Left hindlimb (tissue), 1 donor: Measurements from ENCODE around the gene ARFGAP1.
A peak's percentile ranks its signal among the peaks of the same experiment; 100 is the strongest.
"Not testable (repeated sequence)": the region's sequence is repeated elsewhere in the genome, so short reads cannot be mapped to it uniquely, and the experiment has no call there.

Source experiments
- DNase-seq: peaks from one replicate; pipeline ENCODE4 v3.0.0-alpha.2; 2018

ARFGAP1 gene

GRCh38 chr20:63241272-63241671, 31.3 kb upstream of the ARFGAP1 start:
- no peak for DNase-seq

- DNase-seq, result no peak
Measured at GRCh38 chr20:63242736-63243135, 29.9 kb upstream of the ARFGAP1 start.

- no peak for DNase-seq
Measured at GRCh38 chr20:63243604-63244247, 28.9 kb upstream of the ARFGAP1 start.

GRCh38 chr20:63244468-63244867, 28.1 kb upstream of the ARFGAP1 start:
- DNase-seq, result no peak

GRCh38 chr20:63246490-63247288, 25.9 kb upstream of the ARFGAP1 start:
- DNase-seq, result no peak

- no peak for DNase-seq
Measured at GRCh38 chr20:63247671-63248228, 24.9 kb upstream of the ARFGAP1 start.

- DNase-seq, result no peak
Measured at GRCh38 chr20:63248835-63249591, 23.6 kb upstream of the ARFGAP1 start.

GRCh38 chr20:63249891-63250290, 22.7 kb upstream of the ARFGAP1 start:
- DNase-seq, result no peak

- DNase-seq, result not testable (repeated sequence)
Measured at GRCh38 chr20:63251350-63251749, 21.3 kb upstream of the ARFGAP1 start.

GRCh38 chr20:63252284-63252711, 20.3 kb upstream of the ARFGAP1 start:
- no peak for DNase-seq

GRCh38 chr20:63253065-63253437, 19.6 kb upstream of the ARFGAP1 start:
- DNase-seq, result no peak

- peak; percentile 76 for DNase-seq
Measured at GRCh38 chr20:63253438-63254231, 19.0 kb upstream of the ARFGAP1 start.

GRCh38 chr20:63254232-63254605, 18.4 kb upstream of the ARFGAP1 start, which contains the start of gene NKAIN4:
Gene NKAIN4, minus strand, starts transcription at chr20:63254463. Its CDS starts 13 bp downstream, at chr20:63254450.
- no peak for DNase-seq

GRCh38 chr20:63254606-63255384, 17.8 kb upstream of the ARFGAP1 start:
- no peak for DNase-seq

- DNase-seq, result no peak
Measured at GRCh38 chr20:63255931-63256704, 16.5 kb upstream of the ARFGAP1 start.

- no peak for DNase-seq
Measured at GRCh38 chr20:63256954-63257353, 15.7 kb upstream of the ARFGAP1 start.

- no peak for DNase-seq
Measured at GRCh38 chr20:63257629-63258028, 15.0 kb upstream of the ARFGAP1 start.

- DNase-seq, result peak; percentile 79
Measured at GRCh38 chr20:63258781-63259180, 13.8 kb upstream of the ARFGAP1 start.

GRCh38 chr20:63259734-63260460, 12.7 kb upstream of the ARFGAP1 start:
- no peak for DNase-seq

GRCh38 chr20:63260521-63260920, 12.1 kb upstream of the ARFGAP1 start:
- DNase-seq, result no peak
